GM23338 (cell line): Measurements from ENCODE around the gene ASB1. TPM values are rescaled to one million over a fixed set of nuclear protein-coding genes. Genes with fewer than 3 reads are reported as not detected.

Source experiments
- ATAC-seq: fragments of 200-7000 bp; cut with Tn5 transposase; 3 replicates; pipeline ENCODE4 v1.9.1; 2020
- DNase-seq: peaks from one replicate; pipeline ENCODE4 v3.0.0-alpha.2; 2015; ENCODE audit warnings: low spot score
- H2AFZ ChIP-seq: fragments of 200-600 bp; sonication (generic); 2 replicates; pipeline ENCODE4 v1.8.0; 2016; ENCODE audit warnings: antibody characterized with exemption, mild to moderate bottlenecking, moderate library complexity
- H3F3A ChIP-seq: fragments of 200-600 bp; sonication (generic); replicated peaks from 2 replicates; pipeline ENCODE4 v1.8.0; 2017; ENCODE audit warnings: antibody characterized with exemption, mixed run types, low read depth
- H3K27ac ChIP-seq: fragments of 200-600 bp; sonication (generic); 2 replicates; pipeline ENCODE4 v1.6.1; 2016; ENCODE audit warnings: low read depth
- H3K27me3 ChIP-seq: fragments of 200-600 bp; sonication (generic); 2 replicates; pipeline ENCODE4 v1.8.0; 2016; ENCODE audit warnings: mild to moderate bottlenecking, mixed run types, moderate library complexity; ENCODE audit not compliant: insufficient read depth
- H3K36me3 ChIP-seq: fragments of 200-600 bp; sonication (generic); 2 replicates; pipeline ENCODE4 v1.8.0; 2016; ENCODE audit warnings: mild to moderate bottlenecking; ENCODE audit not compliant: insufficient read depth
- H3K4me1 ChIP-seq: fragments of 200-600 bp; sonication (generic); 2 replicates; pipeline ENCODE4 v1.8.0; 2016; ENCODE audit warnings: mild to moderate bottlenecking, moderate library complexity; ENCODE audit not compliant: insufficient read depth
- H3K4me2 ChIP-seq: fragments of 200-600 bp; sonication (generic); 2 replicates; pipeline ENCODE4 v1.7.1; 2017; ENCODE audit warnings: mixed run types
- H3K4me3 ChIP-seq: fragments of 200-600 bp; sonication (generic); 2 replicates; pipeline ENCODE4 v1.6.1; 2016; ENCODE audit warnings: mixed run types
- H3K79me2 ChIP-seq: fragments of 200-600 bp; sonication (generic); replicated peaks from 2 replicates; pipeline ENCODE4 v1.8.0; 2017; ENCODE audit warnings: mild to moderate bottlenecking; ENCODE audit not compliant: insufficient read depth
- H3K9me2 ChIP-seq: fragments of 200-600 bp; sonication (generic); 2 replicates; pipeline ENCODE4 v1.8.0; 2017; ENCODE audit not compliant: insufficient read depth
- H4K20me1 ChIP-seq: fragments of 200-600 bp; sonication (generic); replicated peaks from 2 replicates; pipeline ENCODE4 v1.8.0; 2017; ENCODE audit warnings: mild to moderate bottlenecking; ENCODE audit not compliant: insufficient read depth
- H3K27ac Mint-ChIP-seq: 2 replicates; pipeline ENCODE4 v1.8.0; 2020; ENCODE audit warnings: inconsistent platforms, mild to moderate bottlenecking, moderate library complexity, mixed read lengths
- H3K27me3 Mint-ChIP-seq: 3 replicates; pipeline ENCODE4 v1.8.0; 2022; ENCODE audit warnings: low read depth, mild to moderate bottlenecking, moderate library complexity, mixed read lengths, inconsistent platforms; ENCODE audit not compliant: insufficient read depth, poor library complexity
- H3K36me3 Mint-ChIP-seq: 3 replicates; pipeline ENCODE4 v1.8.0; 2021; ENCODE audit warnings: low read depth, mild to moderate bottlenecking, inconsistent platforms, moderate library complexity, mixed read lengths
- H3K4me1 Mint-ChIP-seq: 3 replicates; pipeline ENCODE4 v1.8.0; 2020; ENCODE audit warnings: mild to moderate bottlenecking, inconsistent platforms, mixed read lengths
- H3K4me3 Mint-ChIP-seq: 3 replicates; pipeline ENCODE4 v1.8.0; 2021; ENCODE audit warnings: moderate library complexity, mild to moderate bottlenecking, inconsistent platforms, mixed read lengths
- H3K9me3 Mint-ChIP-seq: 3 replicates; pipeline ENCODE4 v1.8.0; 2020; ENCODE audit warnings: moderate library complexity, mild to moderate bottlenecking, inconsistent platforms, mixed read lengths
- CREB1 ChIP-seq: fragments of 250-450 bp; sonication (Bioruptor Pico); IDR thresholded peaks from 2 replicates; pipeline ENCODE4 v1.5.0; 2020; ENCODE audit warnings: low read depth, mild to moderate bottlenecking, moderate library complexity
- CTCF ChIP-seq, 2 experiments: fragments of 200-600 bp in 1 of 2; sonication (generic) in 1 of 2; conservative IDR thresholded peaks; 2 replicates each; pipeline versions ENCODE4 v1.5.1 to v1.6.1; 2016 to 2017; ENCODE audit warnings: antibody characterized with exemption in 2 of 2, low read depth in 2 of 2, mild to moderate bottlenecking in 2 of 2, moderate library complexity in 1 of 2
- ETS1 ChIP-seq: IDR thresholded peaks from 2 replicates; pipeline ENCODE4 v1.6.1; 2016; ENCODE audit warnings: antibody characterized with exemption
- EZH2 ChIP-seq: fragments of 200-600 bp; sonication (generic); IDR thresholded peaks from one replicate; pipeline ENCODE4 v1.8.0; 2017; ENCODE audit warnings: antibody characterized with exemption, mild to moderate bottlenecking, low read depth; ENCODE audit not compliant: unreplicated experiment
- EZH2phosphoT487 ChIP-seq: fragments of 200-600 bp; sonication (generic); IDR thresholded peaks from one replicate; pipeline ENCODE4 v1.8.1; 2018; ENCODE audit warnings: antibody characterized with exemption; ENCODE audit not compliant: unreplicated experiment
- JUNB ChIP-seq: IDR thresholded peaks from one replicate; pipeline ENCODE4 v1.6.1; 2016; ENCODE audit warnings: antibody characterized with exemption; ENCODE audit not compliant: unreplicated experiment
- NANOG ChIP-seq: IDR thresholded peaks from 2 replicates; pipeline ENCODE4 v1.6.1; 2016; ENCODE audit warnings: antibody characterized with exemption, borderline replicate concordance
- POLR2AphosphoS5 ChIP-seq: IDR thresholded peaks from 2 replicates; pipeline ENCODE4 v1.6.1; 2016; ENCODE audit warnings: antibody characterized with exemption, low read depth
- REST ChIP-seq: IDR thresholded peaks from one replicate; pipeline ENCODE4 v1.6.1; 2018; ENCODE audit warnings: antibody characterized with exemption; ENCODE audit not compliant: unreplicated experiment
- STAT1 ChIP-seq: IDR thresholded peaks from one replicate; pipeline ENCODE4 v1.6.1; 2016; ENCODE audit warnings: antibody characterized with exemption; ENCODE audit not compliant: unreplicated experiment
- ZNF114 ChIP-seq: fragments of 250-450 bp; sonication (Bioruptor Pico); IDR thresholded peaks from 2 replicates; pipeline ENCODE4 v1.5.0; 2020; ENCODE audit warnings: mild to moderate bottlenecking, moderate library complexity
- ZNF331 ChIP-seq: fragments of 250-450 bp; sonication (Bioruptor Pico); IDR thresholded peaks from 2 replicates; pipeline ENCODE4 v1.5.0; 2020; ENCODE audit warnings: low read depth, mild to moderate bottlenecking, moderate library complexity
- polyA plus RNA-seq: library from polyadenylated mRNA; unstranded; fragments of >200 nt; fragmentation: Nextera tagmentation; extraction: Ambion mirVana; gene quantifications from 2 replicates; pipeline ENCODE4 v1.2.1, GENCODE V29; 2016
- total RNA-seq: library from RNA; depleted of rRNA; stranded (reverse); fragments of >200 nt; shearing (Covaris generic); gene quantifications from 2 replicates; pipeline ENCODE4 v1.2.3, GENCODE V29; 2014

The ASB1 gene
- total and polyA plus RNA-seq, 2 experiments from 2014 or later, result 21.5 to 23.9 TPM

GRCh38 chr2:238466243-238466756 is 39.6 kb downstream of the ASB1 start:
- Histone ChIP-seq H3K4me2 (no peak overlapping the region), H3K27ac (no peak overlapping the region), H3K36me3 (0 out of 2 replicates have a peak, but pooled peaks cover 3% of the 10 kb centered on the region), H3K9me2 (no peaks in the 10 kb centered on the region), H2AFZ (peak overlapping the region; percentile 32; the same call in 1 of the 2 replicates), H3K4me1 (no peaks in the 10 kb centered on the region), H4K20me1 (no peaks in the 10 kb centered on the region), H3K4me3 (no peak overlapping the region), H3K27me3 (no peaks in the 10 kb centered on the region), H3K79me2 (no peaks in the 10 kb centered on the region), H3F3A (no peaks in the 10 kb centered on the region)
- Mint-ChIP-seq H3K36me3 (peaks cover 11% of the 10 kb centered on the region; the same call in 2 of the 3 replicates), H3K27me3 (no peaks in the 10 kb centered on the region), H3K27ac (no peak overlapping the region), H3K4me1 (no peaks in the 10 kb centered on the region; the same call in 2 of the 3 replicates), H3K9me3 (peaks cover 16% of the 10 kb centered on the region), H3K4me3 (no peak overlapping the region)
- TF ChIP-seq STAT1, result no peak
- TF ChIP-seq JUNB, result no peak
- no peak for TF ChIP-seq NANOG
- no peak for TF ChIP-seq ZNF114 (CRISPR knock-in tag)
- no peak for TF ChIP-seq ETS1
- TF ChIP-seq CREB1 (CRISPR knock-in tag), result no peak
- TF ChIP-seq CTCF (conservative IDR thresholded peaks at IDR 0.05; ENCODE audit: low read depth in 2 of 2), result no peak
- no peak for TF ChIP-seq EZH2
- TF ChIP-seq POLR2AphosphoS5, result no peak
- TF ChIP-seq EZH2phosphoT487, result no peak
- DNase-seq (peak; percentile 21), ATAC-seq (peak; percentile 54)

DNA sequence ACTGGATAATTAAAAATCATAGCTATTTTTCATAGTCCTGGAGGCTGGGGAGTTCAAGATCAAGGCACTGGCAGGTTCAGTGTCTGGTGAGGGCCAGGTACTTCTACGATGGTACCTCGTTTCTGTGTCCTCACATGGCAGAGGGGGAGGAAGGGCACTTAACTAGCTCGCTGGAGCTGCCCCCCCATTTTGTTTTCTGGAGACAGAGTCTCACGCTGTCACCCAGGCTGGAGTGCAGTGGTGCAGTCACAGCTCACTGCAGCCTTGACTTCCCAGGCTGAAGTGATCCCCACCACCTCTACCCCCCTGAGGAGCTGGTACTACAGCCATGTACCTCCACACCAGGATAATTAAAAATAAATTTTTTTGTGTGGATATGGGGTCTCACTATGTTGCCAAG is 40.3 kb downstream of the ASB1 start:
- Histone ChIP-seq H3K4me3 (no peak overlapping the region), H3F3A (no peaks in the 10 kb centered on the region), H3K36me3 (0 out of 2 replicates have a peak, but pooled peaks cover 3% of the 10 kb centered on the region), H3K9me2 (no peaks in the 10 kb centered on the region), H3K27me3 (no peaks in the 10 kb centered on the region), H2AFZ (no peak overlapping the region), H3K4me1 (no peaks in the 10 kb centered on the region), H3K4me2 (no peak overlapping the region), H4K20me1 (no peaks in the 10 kb centered on the region), H3K27ac (no peak overlapping the region), H3K79me2 (no peaks in the 10 kb centered on the region)
- no peak for TF ChIP-seq NANOG
- TF ChIP-seq EZH2, result no peak
- no peak for TF ChIP-seq STAT1
- no peak for TF ChIP-seq ZNF331
- TF ChIP-seq REST, result no peak
- TF ChIP-seq CTCF (conservative IDR thresholded peaks at IDR 0.05; ENCODE audit: low read depth in 2 of 2), result no peak
- Mint-ChIP-seq H3K9me3 (peaks cover 18% of the 10 kb centered on the region), H3K27me3 (no peaks in the 10 kb centered on the region), H3K36me3 (peaks cover 11% of the 10 kb centered on the region; the same call in 2 of the 3 replicates), H3K4me1 (no peaks in the 10 kb centered on the region; the same call in 2 of the 3 replicates), H3K4me3 (no peak overlapping the region), H3K27ac (no peak overlapping the region)
- DNase-seq (no peak), ATAC-seq (no peak)
